ENCODE results near the gene FAM237B.

GRCh38 chr7:90349305-90349704 is 28.2 kb upstream of the FAM237B start:
- TF ChIP-seq EZH2 (IDR thresholded peaks at IDR 0.05; ENCODE audit: insufficient read depth, poor library complexity, severe bottlenecking): no peak
- no peak for TF ChIP-seq EZH2phosphoT487 (IDR thresholded peaks at IDR 0.05; ENCODE audit: insufficient read depth, low read depth)
